ENCODE measurements around the gene FGF8.

FGF8 gene

DNA sequence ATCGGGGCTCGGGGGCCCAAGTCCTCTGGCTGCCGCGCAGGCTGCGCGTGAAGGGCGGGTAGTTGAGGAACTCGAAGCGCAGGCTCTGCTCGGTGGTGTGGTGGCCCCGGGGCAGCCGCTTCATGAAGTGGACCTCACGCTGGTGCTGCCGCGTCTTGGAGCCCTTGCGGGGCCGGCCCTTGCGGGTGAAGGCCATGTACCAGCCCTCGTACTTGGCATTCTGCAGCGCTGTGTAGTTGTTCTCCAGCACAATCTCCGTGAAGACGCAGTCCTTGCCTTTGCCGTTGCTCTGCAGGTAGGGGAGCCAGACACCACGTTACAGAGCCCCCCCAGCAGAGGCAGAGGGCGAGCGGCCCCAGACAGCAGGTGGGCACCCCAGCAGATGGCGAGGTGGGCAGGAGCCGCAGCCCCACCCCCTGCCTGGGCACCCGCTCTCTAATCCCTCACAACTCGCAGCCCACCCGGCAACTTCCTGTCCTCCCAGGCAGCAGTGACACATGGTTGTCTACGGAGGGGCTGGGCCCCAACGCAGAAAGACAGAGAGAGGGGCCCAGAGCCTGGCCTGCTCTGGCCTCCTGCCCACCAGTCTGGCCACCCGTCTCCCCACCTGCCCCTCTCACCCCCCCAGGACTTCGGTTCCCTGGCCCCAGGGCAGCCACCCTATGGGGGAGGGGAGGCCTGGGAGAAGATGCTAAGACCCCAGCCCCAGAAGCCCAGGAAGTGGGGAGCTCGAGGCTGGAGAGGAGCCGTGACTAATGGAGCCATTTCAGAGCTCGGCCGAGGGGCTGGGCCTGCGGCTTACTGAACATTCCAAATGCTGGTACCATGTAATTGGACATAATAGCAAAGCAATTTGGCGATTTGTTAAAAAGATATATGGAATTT lies 5.3 kb downstream of the FGF8 start:
- peak; percentile 6 for DNase-seq (ENCODE audit: extremely low spot score)
- ChIA-PET POLR2A (no interaction called here), CTCF (interaction anchor here (3.4 to 7.4 kb wide), 2 partner anchors 11 to 166 kb away, joined by 39 to 44 read pairs; partner anchors contain the start of gene NPM3)
- no peak for TF ChIP-seq CTCF (IDR thresholded peaks at IDR 0.05; ENCODE audit: control extremely low read depth, extremely low read depth, low read depth, missing control alignments)

DNA sequence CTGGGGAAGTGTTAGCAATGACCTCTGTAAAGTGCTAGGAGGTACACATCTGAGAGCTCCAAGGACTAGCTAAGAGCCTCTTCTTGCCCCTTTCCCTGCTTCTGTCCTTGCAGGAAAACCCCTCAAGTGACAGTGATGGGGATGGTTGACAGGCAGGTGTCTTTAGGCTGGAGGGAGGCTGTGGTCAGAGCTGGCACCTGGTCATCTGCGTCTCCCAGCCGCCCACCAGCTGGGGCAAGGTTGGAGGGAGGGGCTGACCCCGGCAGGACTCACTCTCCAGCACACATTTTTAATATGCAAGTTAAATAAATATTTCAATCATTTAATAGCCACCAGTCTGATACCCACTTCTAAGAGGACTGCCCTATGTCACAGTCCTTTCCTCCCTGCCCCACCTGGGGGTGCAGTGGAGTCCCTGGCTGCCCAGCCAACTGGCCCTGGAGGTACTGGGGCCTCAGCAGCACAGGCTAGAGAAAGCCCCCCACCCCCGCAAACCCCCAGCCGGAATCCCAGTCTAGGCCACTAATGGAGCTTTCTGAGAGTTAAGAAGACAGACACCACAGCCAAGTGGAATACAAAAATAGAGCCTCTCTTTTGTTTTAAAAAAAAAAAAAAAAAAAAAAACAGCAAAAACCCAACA lies 6.3 kb downstream of the FGF8 start:
- POLR2A ChIA-PET, result interaction anchor here (0.5 kb wide), 1 partner anchor 56 kb away, joined by 5 read pairs; no protein-coding TSS in a partner anchor
- CTCF ChIA-PET, result interaction anchor here (2.3 to 7.4 kb wide), 3 partner anchors 9 to 166 kb away, joined by 10 to 44 read pairs (median 22); no protein-coding TSS in a partner anchor
- no peak for DNase-seq (ENCODE audit: extremely low spot score)
- no peak for TF ChIP-seq CTCF (IDR thresholded peaks at IDR 0.05; ENCODE audit: control extremely low read depth, extremely low read depth, low read depth, missing control alignments)

- ChIA-PET CTCF (interaction anchor here (2.3 to 7.4 kb wide), 3 partner anchors 10 to 165 kb away, joined by 10 to 44 read pairs (median 22); no protein-coding TSS in a partner anchor), POLR2A (interaction anchor here (0.5 kb wide), 1 partner anchor 55 kb away, joined by 5 read pairs; no protein-coding TSS in a partner anchor)
- DNase-seq (ENCODE audit: extremely low spot score), result no peak
- no peak for TF ChIP-seq CTCF (IDR thresholded peaks at IDR 0.05; ENCODE audit: control extremely low read depth, extremely low read depth, low read depth, missing control alignments)
These were observed 7.1 kb downstream of the FGF8 start for GRCh38 chr10:101768791-101769170.

DNA sequence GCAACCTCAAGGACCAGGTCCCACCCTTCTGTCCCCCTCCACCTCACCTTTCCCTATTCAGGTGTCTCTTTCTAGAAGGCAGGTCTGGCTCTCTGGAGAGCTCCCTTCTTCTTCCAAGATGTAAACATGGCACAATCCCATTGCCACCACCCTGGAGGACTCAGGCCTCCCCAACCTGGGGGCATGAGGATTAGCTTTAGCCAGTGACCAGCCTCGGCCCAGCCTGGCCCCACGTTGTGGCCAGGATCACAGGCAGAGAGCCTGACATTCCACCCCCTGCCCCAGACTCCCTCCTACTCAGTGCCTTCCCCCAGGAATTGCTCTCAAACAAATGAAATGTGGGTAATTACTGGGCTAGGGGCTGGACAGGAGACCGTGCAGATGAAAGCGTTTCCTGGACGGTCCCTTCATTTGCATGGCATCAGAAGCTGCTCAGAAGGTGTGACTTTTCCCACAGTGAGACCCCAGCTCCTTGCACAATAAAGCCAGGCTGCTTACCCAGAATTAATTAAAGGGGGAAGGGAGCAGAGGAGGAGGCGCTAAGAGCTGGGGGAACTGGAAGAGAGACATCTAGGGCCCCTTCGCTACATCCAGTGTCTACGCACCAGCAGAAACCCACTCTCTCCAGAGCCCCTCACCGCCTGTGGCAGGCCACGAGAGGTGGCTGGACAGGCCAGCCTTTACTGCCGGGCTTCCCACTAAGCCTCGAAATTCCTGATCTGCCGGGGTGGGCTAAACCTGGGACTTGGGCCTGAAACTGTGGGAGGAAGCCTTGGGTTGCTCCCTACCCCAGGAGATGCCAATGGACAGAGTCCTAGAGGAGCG lies 7.7 kb downstream of the FGF8 start:
- CTCF ChIA-PET, result interaction anchor here (2.3 to 7.4 kb wide), 3 partner anchors 11 to 164 kb away, joined by 10 to 44 read pairs (median 22); no protein-coding TSS in a partner anchor
- no peak for TF ChIP-seq CTCF (IDR thresholded peaks at IDR 0.05; ENCODE audit: control extremely low read depth, extremely low read depth, low read depth, missing control alignments)
- peak; percentile 11 for DNase-seq (ENCODE audit: extremely low spot score)
- POLR2A ChIA-PET, result no interaction called here

DNA sequence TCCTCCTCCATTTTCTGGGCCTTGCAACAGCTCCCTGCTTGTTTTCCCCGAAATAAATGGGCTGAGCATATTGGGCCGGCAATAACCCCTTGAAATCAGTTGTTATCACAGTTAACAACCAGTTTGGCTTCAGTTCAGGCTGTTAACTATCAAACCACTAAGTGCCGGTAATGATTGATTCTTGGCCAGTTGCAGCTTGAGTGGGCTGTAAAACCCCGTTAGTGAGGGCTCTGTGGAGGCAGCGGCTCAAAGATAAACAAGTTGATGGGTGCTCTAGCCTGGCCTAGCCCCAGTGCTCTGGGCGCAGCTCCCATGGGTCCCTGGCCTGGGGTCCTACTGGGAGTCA lies 8.3 kb downstream of the FGF8 start:
- TF ChIP-seq CTCF (IDR thresholded peaks at IDR 0.05; ENCODE audit: control extremely low read depth, extremely low read depth, low read depth, missing control alignments), result no peak
- CTCF ChIA-PET, result interaction anchor here (2.3 to 7.4 kb wide), 3 partner anchors 11 to 163 kb away, joined by 10 to 44 read pairs (median 22); no protein-coding TSS in a partner anchor
- no peak for DNase-seq (ENCODE audit: extremely low spot score)
- POLR2A ChIA-PET, result interaction anchor here (0.5 kb wide), 1 partner anchor 75 kb away, joined by 4 read pairs; no protein-coding TSS in a partner anchor

Measured in GM10248 (cell line).